ENCODE results near the gene SCN2A. TPM values are rescaled to one million over a fixed set of nuclear protein-coding genes. Genes with fewer than 3 reads are reported as not detected.

The SCN2A gene
- total and polyA plus RNA-seq, 3 donors from 2014 or later, result 0.57 to 1.7 (median 1.5) TPM

GRCh38 chr2:165280356-165280755, 41.1 kb downstream of the SCN2A start:
- Histone ChIP-seq H3K27ac (no peak overlapping the region), H3K36me3 (ENCODE audit: low read depth, missing control alignments) (no peaks in the 10 kb centered on the region), H3K4me1 (no peaks in the 10 kb centered on the region), H3K9me3 (no peaks in the 10 kb centered on the region), H3K4me3 (no peak overlapping the region), H3K27me3 (no peaks in the 10 kb centered on the region)
- intact Hi-C loops (cut with DNase I; ENCODE audit: low total_unique reads), result no loop called here
- TF ChIP-seq POLR2A (IDR thresholded peaks at IDR 0.05), result no peak
- TF ChIP-seq CTCF (IDR thresholded peaks at IDR 0.05), result no peak
- no peak for DNase-seq
- 82 to 85% methylated on average over 4 of the region's 4 CpGs for WGBS, 2 donors

DNA sequence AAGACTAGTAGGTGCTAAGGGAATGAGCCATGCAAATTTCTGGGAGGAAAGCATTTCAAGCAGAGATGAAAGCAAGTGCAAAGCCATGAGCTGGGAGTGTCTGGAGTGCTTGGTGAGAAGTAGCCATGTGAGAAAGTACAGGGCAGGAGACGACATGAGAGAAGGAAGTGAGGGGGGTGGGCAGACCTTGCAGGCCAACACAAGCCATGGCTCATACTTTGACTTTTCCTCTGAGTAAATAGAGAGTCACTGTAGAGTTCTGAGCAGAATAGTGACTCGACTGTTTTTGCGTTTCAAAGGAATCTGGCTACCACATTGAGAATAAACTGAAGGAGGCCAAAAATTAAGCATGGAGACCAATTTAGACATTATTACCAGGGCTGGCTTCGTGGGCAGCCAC, 42.2 kb downstream of the SCN2A start:
- no peak for DNase-seq
- intact Hi-C loops (cut with DNase I; ENCODE audit: low total_unique reads), result no loop called here
- 77% methylated on average over 4 of the region's 4 CpGs for WGBS, 2 donors

GRCh38 chr2:165283342-165283741, 44.1 kb downstream of the SCN2A start:
- H3K4me1 ChIP-seq, result no peaks in the 10 kb centered on the region
- no peak overlapping the region for H3K27ac ChIP-seq
- H3K9me3 ChIP-seq, result no peaks in the 10 kb centered on the region
- H3K4me3 ChIP-seq, result no peak overlapping the region
- 95 to 97% methylated on average over 1 of the region's 1 CpG for WGBS, 2 donors
- intact Hi-C loops (cut with DNase I; ENCODE audit: low total_unique reads), result no loop called here
- H3K27me3 ChIP-seq, result no peaks in the 10 kb centered on the region
- no peak for DNase-seq
- H3K36me3 ChIP-seq (ENCODE audit: low read depth, missing control alignments), result no peaks in the 10 kb centered on the region
- TF ChIP-seq CTCF (IDR thresholded peaks at IDR 0.05) (no peak), POLR2A (IDR thresholded peaks at IDR 0.05) (no peak)

More for the DNA sequence above, 42.2 kb downstream of the SCN2A start:
- no peak for TF ChIP-seq POLR2A (IDR thresholded peaks at IDR 0.05)
- TF ChIP-seq CTCF (IDR thresholded peaks at IDR 0.05), result no peak
- Histone ChIP-seq H3K9me3 (no peaks in the 10 kb centered on the region), H3K27me3 (no peaks in the 10 kb centered on the region), H3K27ac (no peak overlapping the region), H3K4me3 (no peak overlapping the region), H3K36me3 (ENCODE audit: low read depth, missing control alignments) (no peaks in the 10 kb centered on the region), H3K4me1 (no peaks in the 10 kb centered on the region)

GRCh38 chr2:165287094-165287778, 48.0 kb downstream of the SCN2A start:
- no peak overlapping the region for H3K4me3 ChIP-seq
- 70 to 71% methylated on average over 3 of the region's 3 CpGs for WGBS, 2 donors
- no peak for DNase-seq
- H3K36me3 ChIP-seq (ENCODE audit: low read depth, missing control alignments), result no peaks in the 10 kb centered on the region
- TF ChIP-seq CTCF (IDR thresholded peaks at IDR 0.05) (no peak), POLR2A (IDR thresholded peaks at IDR 0.05) (no peak)
- H3K27me3 ChIP-seq, result no peaks in the 10 kb centered on the region
- no peaks in the 10 kb centered on the region for H3K4me1 ChIP-seq
- H3K9me3 ChIP-seq, result no peaks in the 10 kb centered on the region
- intact Hi-C loops (cut with DNase I; ENCODE audit: low total_unique reads), result no loop called here
- no peak overlapping the region for H3K27ac ChIP-seq

DNA sequence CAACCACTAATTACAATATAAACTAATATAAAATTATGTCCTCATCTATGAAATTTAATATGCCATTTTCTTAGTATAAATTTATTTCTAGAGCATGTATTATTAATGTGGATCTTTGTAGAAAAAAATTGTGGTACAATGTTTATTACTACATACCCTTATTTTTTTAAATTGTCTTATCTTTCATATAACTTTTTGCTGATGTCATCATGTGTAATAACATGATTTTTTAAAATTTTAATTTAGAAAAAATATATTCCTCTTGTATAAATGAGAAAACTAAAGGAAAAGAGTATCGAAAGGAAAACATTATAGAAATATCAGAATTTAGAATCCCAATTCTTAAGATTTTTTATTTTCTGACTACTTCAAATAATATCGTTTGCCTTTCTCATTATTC, 49.9 kb downstream of the SCN2A start:
- no peak for DNase-seq
- Histone ChIP-seq H3K27me3 (no peaks in the 10 kb centered on the region), H3K4me1 (no peaks in the 10 kb centered on the region), H3K9me3 (no peaks in the 10 kb centered on the region), H3K36me3 (ENCODE audit: low read depth, missing control alignments) (no peaks in the 10 kb centered on the region), H3K4me3 (no peak overlapping the region), H3K27ac (no peak overlapping the region)
- intact Hi-C loops (cut with DNase I; ENCODE audit: low total_unique reads), result no loop called here
- TF ChIP-seq CTCF (IDR thresholded peaks at IDR 0.05), result no peak
- no peak for TF ChIP-seq POLR2A (IDR thresholded peaks at IDR 0.05)
- WGBS, 2 donors, result 89 to 93% methylated on average over 2 of the region's 2 CpGs

All from testis (tissue), 3 donors.